K562 (cell line): ENCODE data around the gene CLEC2D. TPM values are rescaled to one million over a fixed set of nuclear protein-coding genes. Genes with fewer than 3 reads are reported as not detected.
A peak's percentile ranks its signal among the peaks of the same experiment; 100 is the strongest.

Experiments used
- CC2D1A ChIP-seq: fragments of 450-650 bp; IDR thresholded peaks from 2 replicates; pipeline ENCODE4 v1.6.1; 2017; ENCODE audit warnings: mild to moderate bottlenecking
- CXXC5 ChIP-seq: fragments of 250-450 bp; sonication (Bioruptor Pico); IDR thresholded peaks from 2 replicates; pipeline ENCODE4 v1.8.0; 2022; ENCODE audit warnings: inconsistent platforms, mild to moderate bottlenecking, moderate library complexity
- DACH1 ChIP-seq: fragments of 450-650 bp; IDR thresholded peaks from 2 replicates; pipeline ENCODE4 v1.6.1; 2018; ENCODE audit not compliant: partially characterized antibody
- E2F3 ChIP-seq: fragments of 250-450 bp; sonication (Bioruptor Pico); IDR thresholded peaks from 2 replicates; pipeline ENCODE4 v1.4.0; 2020; ENCODE audit warnings: mild to moderate bottlenecking
- ELF1 ChIP-seq: fragments of 200-800 bp; sonication (Bioruptor generic); IDR thresholded peaks from 2 replicates; pipeline ENCODE4 v1.6.1; 2016; ENCODE audit warnings: missing genetic modification characterization, missing compliant biosample characterization
- KDM4B ChIP-seq, 2 experiments: fragments of 450-650 bp in 1 of 2; sonication (generic) in 1 of 2; IDR thresholded peaks; 2 replicates each; pipeline ENCODE4 v1.6.1; 2016 to 2017; ENCODE audit warnings: borderline replicate concordance in 2 of 2, antibody characterized with exemption in 1 of 2, low read depth in 1 of 2, mild to moderate bottlenecking in 1 of 2
- PHF20 ChIP-seq: fragments of 450-650 bp; IDR thresholded peaks from 2 replicates; pipeline ENCODE4 v1.6.1; 2018; ENCODE audit not compliant: partially characterized antibody
- POLR2AphosphoS5 ChIP-seq: IDR thresholded peaks from 2 replicates; pipeline ENCODE4 v1.6.1; 2011; ENCODE audit warnings: mild to moderate bottlenecking, low read depth, low read length, moderate library complexity; ENCODE audit not compliant: control insufficient read depth, insufficient read depth
- POLR2G ChIP-seq: fragments of 200-400 bp; formaldehyde crosslinking; IDR thresholded peaks from 2 replicates; pipeline ENCODE4 v1.6.1; 2017; ENCODE audit warnings: low read depth, mild to moderate bottlenecking, antibody characterized with exemption, low read length, moderate library complexity
- SUPT5H ChIP-seq: fragments of 450-650 bp; IDR thresholded peaks from 2 replicates; pipeline ENCODE4 v1.6.1; 2016
- THAP12 ChIP-seq: fragments of 250-450 bp; sonication (Bioruptor Pico); IDR thresholded peaks from 2 replicates; pipeline ENCODE4 v1.9.0; 2021; ENCODE audit warnings: mild to moderate bottlenecking, inconsistent platforms
- polyA plus RNA-seq, 8 experiments: library from polyadenylated mRNA; depleted of rRNA in 4 of 8; stranded (reverse) in 5 of 8; unstranded in 3 of 8; fragments of >200 nt; fragmentation: Nextera tagmentation in 2 of 8; fragmentation: Illumina TruSeq in 1 of 8; extraction: Ambion mirVana in 2 of 8; extraction: Trizol in 1 of 8; gene quantifications; 2 replicates each; pipeline versions ENCODE4 v1.2.1 to v1.2.3, GENCODE V29; 2011 to 2014; ENCODE audit warnings: inconsistent platforms in 1 of 8, missing spikeins in 1 of 8
- total RNA-seq, 7 experiments: library from RNA; depleted of rRNA in 6 of 7; stranded (reverse); fragments of >200 nt in 6 of 7; fragmentation: Illumina TruSeq in 2 of 7; extraction: Trizol in 2 of 7; gene quantifications; 2 replicates each; pipeline versions ENCODE4 v1.2.1 to v1.2.3, GENCODE V29; 2011 to 2021; ENCODE audit warnings: low replicate concordance in 1 of 7
- TF ChIP-seq, protein P1 (sequence below), 2 experiments: IDR thresholded peaks; 2 replicates each; pipeline ENCODE4 v1.6.1; 2011; ENCODE audit warnings: borderline replicate concordance in 1 of 2, control low read depth in 1 of 2, low read depth in 1 of 2, low read length in 1 of 2, mild to moderate bottlenecking in 1 of 2, mixed read lengths in 1 of 2, moderate library complexity in 1 of 2; ENCODE audit not compliant: insufficient read depth in 1 of 2, insufficient read length in 1 of 2, poor library complexity in 1 of 2, severe bottlenecking in 1 of 2; ENCODE audit errors: extremely low read depth in 1 of 2

Gene CLEC2D
- total and polyA plus RNA-seq, 9 of the 15 experiments (the other 6 are each of a cell fraction or from before 2014, with no cell fraction given): 1.4 to 5.0 (median 2.2) TPM

DNA sequence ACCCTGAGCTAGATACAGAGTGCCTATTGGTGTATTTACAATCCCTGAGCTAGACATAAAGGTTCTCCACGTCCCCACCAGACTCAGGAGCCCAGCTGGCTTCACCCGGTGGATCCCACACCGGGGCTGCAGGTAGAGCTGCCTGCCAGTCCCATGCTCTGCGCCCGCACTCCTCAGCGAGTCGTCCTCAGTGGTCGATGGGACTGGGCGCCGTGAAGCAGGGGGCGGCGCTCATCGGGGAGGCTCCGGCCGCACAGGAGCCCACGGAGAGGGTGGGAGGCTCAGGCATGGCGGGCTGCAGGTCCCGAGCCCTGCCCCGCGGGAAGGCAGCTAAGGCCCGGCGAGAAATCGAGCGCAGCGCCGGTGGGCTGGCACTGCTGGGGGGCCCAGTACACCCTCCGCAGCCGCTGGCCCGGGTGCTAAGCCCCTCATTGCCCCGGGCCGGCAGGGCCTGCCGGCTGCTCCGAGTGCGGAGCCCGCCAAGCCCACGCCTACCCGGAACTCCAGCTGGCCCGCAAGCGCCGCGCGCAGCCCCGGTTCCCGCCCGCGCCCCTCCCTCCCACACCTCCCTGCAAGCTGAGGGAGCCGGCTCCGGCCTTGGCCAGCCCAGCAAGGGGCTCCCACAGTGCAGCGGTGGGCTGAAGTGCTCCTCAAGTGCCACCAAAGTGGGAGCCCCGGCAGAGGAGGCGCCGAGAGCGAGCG is 70.0 kb downstream of the CLEC2D start (continued):
- TF ChIP-seq, protein P1, sequence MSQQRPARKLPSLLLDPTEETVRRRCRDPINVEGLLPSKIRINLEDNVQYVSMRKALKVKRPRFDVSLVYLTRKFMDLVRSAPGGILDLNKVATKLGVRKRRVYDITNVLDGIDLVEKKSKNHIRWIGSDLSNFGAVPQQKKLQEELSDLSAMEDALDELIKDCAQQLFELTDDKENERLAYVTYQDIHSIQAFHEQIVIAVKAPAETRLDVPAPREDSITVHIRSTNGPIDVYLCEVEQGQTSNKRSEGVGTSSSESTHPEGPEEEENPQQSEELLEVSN (IDR thresholded peaks at IDR 0.05; ENCODE audit: borderline replicate concordance in 1 of 2, extremely low read depth in 1 of 2, insufficient read depth in 1 of 2, insufficient read length in 1 of 2, low read depth in 1 of 2, low read length in 1 of 2, poor library complexity in 1 of 2, severe bottlenecking in 1 of 2): peak; percentile 19 to 77
- TF ChIP-seq PHF20 (peak; percentile 47), E2F3 (CRISPR knock-in tag) (0 out of 2 replicates have a peak, but pooled peaks have one; percentile 47), SUPT5H (peak; percentile 56), ELF1 (tag) (peak; percentile 44; the same call in 1 of the 2 replicates), KDM4B (IDR thresholded peaks at IDR 0.05; ENCODE audit: borderline replicate concordance in 2 of 2, low read depth in 1 of 2) (peak in 1 of 2 experiments; percentile 63; a peak in 1 of 4 replicates), THAP12 (CRISPR knock-in tag) (0 out of 2 replicates have a peak, but pooled peaks have one; percentile 11), DACH1 (peak; percentile 48), CXXC5 (peak; percentile 70), POLR2G (peak; percentile 75), POLR2AphosphoS5 (0 out of 2 replicates have a peak, but pooled peaks have one; percentile 7), CC2D1A (0 out of 2 replicates have a peak, but pooled peaks have one; percentile 2)
